Keratinocyte (primary cell): Measurements from ENCODE around the gene HECTD4. TPM values are rescaled to one million over a fixed set of nuclear protein-coding genes. Genes with fewer than 3 reads are reported as not detected.

Experiments used
- DNase-seq: peaks from one replicate; pipeline ENCODE4 v3.0.0-alpha.2; 2011; ENCODE audit warnings: low read depth, missing footprints, low spot score
- FAIRE-seq: peaks from 2 replicates; lab custom pipeline; 2011; peaks lifted over from hg19 to GRCh38; lab: Jason Lieb, UNC
- H2AFZ ChIP-seq: 2 replicates; pipeline ENCODE4 v1.6.0; 2012; ENCODE audit warnings: low read length, control low read depth, inconsistent platforms; ENCODE audit not compliant: control insufficient read depth
- H3K27ac ChIP-seq: 2 replicates; pipeline ENCODE4 v1.5.1; 2011; ENCODE audit warnings: low read length; ENCODE audit not compliant: control insufficient read depth, insufficient read depth
- H3K27me3 ChIP-seq: 3 replicates; pipeline ENCODE4 v1.6.0; 2011; ENCODE audit warnings: low read length; ENCODE audit not compliant: control insufficient read depth, insufficient read depth; ENCODE audit errors: extremely low read depth
- H3K36me3 ChIP-seq, 2 experiments: 2 replicates in 1 of 2; 3 replicates in 1 of 2; pipeline ENCODE4 v1.5.1; 2011; ENCODE audit warnings: low read length in 2 of 2, mild to moderate bottlenecking in 1 of 2; ENCODE audit not compliant: control insufficient read depth in 2 of 2, insufficient read depth in 2 of 2; ENCODE audit errors: extremely low read depth in 1 of 2
- H3K4me1 ChIP-seq: 3 replicates; pipeline ENCODE4 v1.5.1; 2011; ENCODE audit warnings: low read length; ENCODE audit not compliant: control insufficient read depth, insufficient read depth; ENCODE audit errors: extremely low read depth
- H3K4me2 ChIP-seq: 3 replicates; pipeline ENCODE4 v1.6.0; 2011; ENCODE audit warnings: low read depth, low read length; ENCODE audit not compliant: control insufficient read depth, insufficient read depth; ENCODE audit errors: extremely low read depth
- H3K4me3 ChIP-seq, 3 experiments: fragments of 200-600 bp in 1 of 3; sonication (generic) in 1 of 3; 2 replicates in 2 of 3; 3 replicates in 1 of 3; pipeline ENCODE4 v1.5.1; 2011 to 2016; ENCODE audit warnings: low read length in 3 of 3, mild to moderate bottlenecking in 3 of 3, control low read depth in 2 of 3, inconsistent platforms in 1 of 3, low read depth in 1 of 3, mixed read lengths in 1 of 3, mixed run types in 1 of 3, moderate library complexity in 1 of 3; ENCODE audit not compliant: control insufficient read depth in 2 of 3, insufficient read depth in 2 of 3; ENCODE audit errors: extremely low read depth in 1 of 3
- H3K79me2 ChIP-seq: 2 replicates; pipeline ENCODE4 v1.6.0; 2012; ENCODE audit warnings: low read length; ENCODE audit not compliant: control insufficient read depth, insufficient read depth
- H3K9ac ChIP-seq: 3 replicates; pipeline ENCODE4 v1.6.0; 2011; ENCODE audit warnings: low read length; ENCODE audit not compliant: control insufficient read depth, insufficient read depth; ENCODE audit errors: extremely low read depth
- H3K9me1 ChIP-seq: 3 replicates; pipeline ENCODE4 v1.6.0; 2011; ENCODE audit warnings: low read length; ENCODE audit not compliant: control insufficient read depth, insufficient read depth; ENCODE audit errors: extremely low read depth
- H3K9me3 ChIP-seq: 2 replicates; pipeline ENCODE4 v1.5.1; 2012; ENCODE audit warnings: low read depth, low read length; ENCODE audit not compliant: control insufficient read depth
- H4K20me1 ChIP-seq: 3 replicates; pipeline ENCODE4 v1.6.0; 2011; ENCODE audit warnings: low read length; ENCODE audit not compliant: control insufficient read depth, insufficient read depth; ENCODE audit errors: extremely low read depth
- EZH2 ChIP-seq: IDR thresholded peaks from one replicate; pipeline ENCODE4 v1.6.1; 2012; ENCODE audit warnings: inconsistent platforms, mild to moderate bottlenecking, low read length, moderate library complexity
- dilution Hi-C: fragments of 300-500 bp; cut with MboI; formaldehyde crosslinking; loops from one replicate; pipeline ENCODE4 v1.7.0; 2020; ENCODE audit warnings: low sequenced_read_pairs; ENCODE audit not compliant: extremely low pct_ligation_motif_present
- polyA plus RNA-seq, 5 experiments: library from polyadenylated mRNA; depleted of rRNA in 3 of 5; stranded (reverse) in 3 of 5; stranded (forward) in 1 of 5; unstranded in 1 of 5; fragments of >200 nt; gene quantifications; 1 replicate in 1 of 5; 2 replicates in 3 of 5; 3 replicates in 1 of 5; pipeline versions ENCODE4 v1.2.1 to v1.2.3, GENCODE V29; 2011 to 2012; ENCODE audit warnings: missing spikeins in 2 of 5, low read depth in 1 of 5, low replicate concordance in 1 of 5
- TF ChIP-seq, protein P1 (sequence below), 3 experiments: IDR thresholded peaks in 1 of 3; conservative IDR thresholded peaks in 1 of 3; optimal IDR thresholded peaks in 1 of 3; 2 replicates in 2 of 3; 3 replicates in 1 of 3; pipeline versions ENCODE3 to v1.5.1; 2011; ENCODE audit warnings: low read length in 3 of 3, mild to moderate bottlenecking in 3 of 3, moderate library complexity in 2 of 3, control low read depth in 1 of 3, inconsistent platforms in 1 of 3; ENCODE audit not compliant: insufficient read depth in 2 of 3; ENCODE audit errors: extremely low read depth in 1 of 3

HECTD4 gene
- polyA plus RNA-seq, 1 donor (not counting 4 experiments of a cell fraction or from before 2014, with no cell fraction given): 7.5 TPM

DNA sequence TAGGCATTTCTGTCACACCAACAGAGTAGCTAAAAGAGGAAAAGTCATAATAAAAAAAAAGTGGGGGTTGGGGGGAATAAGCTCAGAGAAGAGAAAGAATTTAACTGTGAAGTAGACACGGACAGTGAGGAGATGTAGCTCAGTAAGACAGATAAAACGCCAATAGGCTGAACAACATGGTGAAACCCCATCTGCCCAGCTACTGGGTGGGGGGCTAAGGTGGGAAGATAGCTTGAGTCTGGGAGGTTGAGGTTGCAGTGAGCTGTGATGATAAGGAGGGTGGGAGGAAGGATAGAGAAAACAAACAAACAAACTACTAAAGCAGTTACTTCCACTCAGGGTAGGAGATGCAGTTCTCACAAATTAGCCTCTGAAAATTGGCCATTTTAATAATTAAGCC is 25.0 kb downstream of the HECTD4 start:
- dilution Hi-C loops: no loop called here
- Histone ChIP-seq H3K9me3 (no peaks in the 10 kb centered on the region), H3K4me1 (peaks cover 8% of the 10 kb centered on the region), H3K4me3 (no peak overlapping the region), H3K36me3 (no peaks in the 10 kb centered on the region), H2AFZ (no peak overlapping the region), H3K9ac (no peak overlapping the region), H3K27ac (no peak overlapping the region), H4K20me1 (no peaks in the 10 kb centered on the region), H3K4me2 (no peak overlapping the region), H3K79me2 (peaks cover 16% of the 10 kb centered on the region), H3K27me3 (no peaks in the 10 kb centered on the region), H3K9me1 (no peaks in the 10 kb centered on the region)
- FAIRE-seq (no peak), DNase-seq (no peak)
- TF ChIP-seq, protein P1, sequence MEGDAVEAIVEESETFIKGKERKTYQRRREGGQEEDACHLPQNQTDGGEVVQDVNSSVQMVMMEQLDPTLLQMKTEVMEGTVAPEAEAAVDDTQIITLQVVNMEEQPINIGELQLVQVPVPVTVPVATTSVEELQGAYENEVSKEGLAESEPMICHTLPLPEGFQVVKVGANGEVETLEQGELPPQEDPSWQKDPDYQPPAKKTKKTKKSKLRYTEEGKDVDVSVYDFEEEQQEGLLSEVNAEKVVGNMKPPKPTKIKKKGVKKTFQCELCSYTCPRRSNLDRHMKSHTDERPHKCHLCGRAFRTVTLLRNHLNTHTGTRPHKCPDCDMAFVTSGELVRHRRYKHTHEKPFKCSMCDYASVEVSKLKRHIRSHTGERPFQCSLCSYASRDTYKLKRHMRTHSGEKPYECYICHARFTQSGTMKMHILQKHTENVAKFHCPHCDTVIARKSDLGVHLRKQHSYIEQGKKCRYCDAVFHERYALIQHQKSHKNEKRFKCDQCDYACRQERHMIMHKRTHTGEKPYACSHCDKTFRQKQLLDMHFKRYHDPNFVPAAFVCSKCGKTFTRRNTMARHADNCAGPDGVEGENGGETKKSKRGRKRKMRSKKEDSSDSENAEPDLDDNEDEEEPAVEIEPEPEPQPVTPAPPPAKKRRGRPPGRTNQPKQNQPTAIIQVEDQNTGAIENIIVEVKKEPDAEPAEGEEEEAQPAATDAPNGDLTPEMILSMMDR (optimal IDR thresholded peaks at IDR 0.05 in 1 of 3, IDR thresholded peaks at IDR 0.05 in 1 of 3, conservative IDR thresholded peaks at IDR 0.05 in 1 of 3; ENCODE audit: extremely low read depth in 1 of 3, insufficient read depth in 2 of 3, low read length in 3 of 3): no peak
- TF ChIP-seq EZH2: no peak

DNA sequence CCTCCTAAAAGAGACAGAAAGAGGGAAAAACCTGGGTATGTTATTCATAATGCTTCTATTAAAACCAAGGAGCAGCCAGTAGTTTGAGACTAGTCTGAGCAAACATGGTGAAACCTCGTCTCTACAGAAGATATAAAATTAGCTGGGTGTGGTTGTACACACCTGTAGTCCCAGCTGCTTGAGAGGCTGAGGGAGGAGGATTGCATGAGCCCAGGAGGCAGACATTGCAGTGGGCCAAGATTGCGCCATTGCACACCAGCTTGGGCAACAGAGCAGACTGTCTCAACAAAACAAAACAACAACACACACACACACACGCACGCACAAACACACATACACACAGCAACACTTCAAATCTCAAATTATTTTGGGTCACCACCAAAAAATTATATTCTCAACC is 27.8 kb downstream of the HECTD4 start:
- H3K79me2 ChIP-seq: peaks cover 14% of the 10 kb centered on the region
- no peak overlapping the region for H3K4me3 ChIP-seq
- H4K20me1 ChIP-seq: no peaks in the 10 kb centered on the region

More for the DNA sequence above, 27.8 kb downstream of the HECTD4 start:
- Histone ChIP-seq H3K9me3 (no peaks in the 10 kb centered on the region), H3K27me3 (no peaks in the 10 kb centered on the region), H3K4me1 (peaks cover 17% of the 10 kb centered on the region), H3K27ac (no peak overlapping the region), H3K4me2 (no peak overlapping the region), H2AFZ (no peak overlapping the region), H3K36me3 (no peaks in the 10 kb centered on the region), H3K9ac (no peak overlapping the region), H3K9me1 (no peaks in the 10 kb centered on the region)
- no peak for TF ChIP-seq EZH2
- TF ChIP-seq, protein P1 (optimal IDR thresholded peaks at IDR 0.05 in 1 of 3, IDR thresholded peaks at IDR 0.05 in 1 of 3, conservative IDR thresholded peaks at IDR 0.05 in 1 of 3; ENCODE audit: extremely low read depth in 1 of 3, insufficient read depth in 2 of 3, low read length in 3 of 3): no peak
- dilution Hi-C loops: no loop called here
- DNase-seq: no peak
- no peak for FAIRE-seq
